ENCODE results near the gene NFIA.

NFIA gene

DNA sequence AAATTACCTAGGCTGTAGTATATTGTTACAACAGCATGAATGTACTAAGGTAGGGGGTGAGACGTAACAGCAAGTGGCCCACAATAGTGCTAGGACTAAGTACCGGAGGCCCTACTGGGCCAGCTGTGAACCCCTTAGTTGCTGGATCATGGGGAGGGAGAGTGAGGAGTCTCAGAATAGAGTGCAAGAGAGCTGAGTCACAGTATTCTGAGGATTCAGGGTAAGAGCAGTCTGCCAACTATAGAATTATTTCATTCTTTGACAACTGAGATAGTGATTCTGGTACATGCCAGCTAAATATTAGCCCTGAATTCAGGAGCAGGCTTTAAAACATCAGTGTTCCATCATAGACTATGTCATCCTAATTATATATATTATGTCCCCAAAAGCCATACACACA lies 423.9 kb downstream of the NFIA start:
- no peak for DNase-seq

DNA sequence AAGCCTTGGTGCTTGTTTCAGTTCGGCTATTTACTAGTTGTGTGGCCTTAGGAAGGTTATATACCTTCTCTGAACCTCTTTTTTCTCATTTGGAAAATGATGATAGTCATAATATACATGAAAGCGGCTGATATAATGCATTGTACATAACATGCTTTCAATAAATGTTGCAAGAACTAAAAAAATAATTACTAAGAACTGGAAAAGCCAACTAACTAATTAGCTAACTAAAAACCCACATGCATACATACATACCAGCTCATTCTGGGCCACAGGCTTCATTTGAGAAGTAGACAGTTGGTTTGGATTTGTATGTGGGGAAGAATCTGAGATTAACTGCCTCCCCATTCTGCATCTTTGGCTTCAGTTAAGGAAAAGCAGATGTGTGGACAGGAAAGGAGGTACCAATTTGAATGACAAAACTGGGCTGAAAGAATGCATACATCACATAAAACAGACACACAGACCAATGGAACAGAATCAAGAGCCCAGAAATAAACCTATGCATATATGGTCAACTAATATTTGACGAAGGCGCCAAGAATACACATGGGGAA lies 424.7 kb downstream of the NFIA start:
- DNase-seq = no peak
